KMS-11 (cell line): Measurements from ENCODE around the gene ADGRD1.

ENCODE experiments used
- H2AFZ ChIP-seq: fragments of 200-600 bp; sonication (generic); 2 replicates; pipeline ENCODE4 v1.6.1; 2016; ENCODE audit warnings: antibody characterized with exemption, mixed run types, low read depth
- H3K27ac ChIP-seq: fragments of 200-600 bp; sonication (generic); 2 replicates; pipeline ENCODE4 v1.6.1; 2016; ENCODE audit warnings: mild to moderate bottlenecking, mixed run types
- H3K27me3 ChIP-seq: fragments of 200-600 bp; sonication (generic); 2 replicates; pipeline ENCODE4 v1.6.1; 2017; ENCODE audit warnings: mild to moderate bottlenecking, low read depth, mixed run types, moderate library complexity; ENCODE audit not compliant: insufficient read depth
- H3K36me3 ChIP-seq: fragments of 200-600 bp; sonication (generic); 2 replicates; pipeline ENCODE4 v1.6.1; 2017; ENCODE audit warnings: mild to moderate bottlenecking, mixed run types; ENCODE audit not compliant: insufficient read depth
- H3K4me1 ChIP-seq: fragments of 200-600 bp; sonication (generic); 2 replicates; pipeline ENCODE4 v1.6.1; 2016; ENCODE audit warnings: mild to moderate bottlenecking, low read depth, mixed run types; ENCODE audit not compliant: poor library complexity, severe bottlenecking
- H3K4me2 ChIP-seq: fragments of 200-600 bp; sonication (generic); 2 replicates; pipeline ENCODE4 v1.7.0; 2016; ENCODE audit warnings: mild to moderate bottlenecking, mixed run types
- H3K4me3 ChIP-seq: fragments of 200-600 bp; sonication (generic); IDR thresholded peaks from 2 replicates; pipeline ENCODE4 v1.6.1; 2017; ENCODE audit warnings: low read depth, low read length, mixed read lengths; ENCODE audit not compliant: insufficient read depth
- H3K79me2 ChIP-seq: fragments of 200-600 bp; sonication (generic); 2 replicates; pipeline ENCODE4 v1.6.1; 2016; ENCODE audit warnings: low read depth, mixed run types; ENCODE audit not compliant: insufficient read depth
- H3K9ac ChIP-seq: fragments of 200-600 bp; sonication (generic); 2 replicates; pipeline ENCODE4 v1.6.1; 2016; ENCODE audit warnings: mild to moderate bottlenecking, mixed run types
- H4K20me1 ChIP-seq: fragments of 200-600 bp; sonication (generic); 2 replicates; pipeline ENCODE4 v1.6.1; 2016; ENCODE audit warnings: mild to moderate bottlenecking, mixed run types; ENCODE audit not compliant: insufficient read depth
- CTCF ChIP-seq: fragments of 200-600 bp; sonication (generic); conservative IDR thresholded peaks from 2 replicates; pipeline ENCODE4 v1.6.1; 2017; ENCODE audit warnings: low read depth, mild to moderate bottlenecking, antibody characterized with exemption, low read length, moderate library complexity, mixed read lengths

The ADGRD1 gene

GRCh38 chr12:131112021-131112420 is 158.3 kb downstream of the ADGRD1 start:
- H3K27me3 ChIP-seq, result no peaks in the 10 kb centered on the region

GRCh38 chr12:131112700-131113290 is 159.1 kb downstream of the ADGRD1 start:
- Histone ChIP-seq H3K36me3 (no peaks in the 10 kb centered on the region), H3K79me2 (no peaks in the 10 kb centered on the region), H3K4me3 (no peak overlapping the region), H4K20me1 (no peaks in the 10 kb centered on the region), H3K27ac (no peak overlapping the region), H3K27me3 (no peaks in the 10 kb centered on the region), H3K9ac (no peak overlapping the region), H2AFZ (no peak overlapping the region), H3K4me2 (no peak overlapping the region), H3K4me1 (no peaks in the 10 kb centered on the region)
- TF ChIP-seq CTCF, result no peak

More at GRCh38 chr12:131112021-131112420, 158.3 kb downstream of the ADGRD1 start:
- Histone ChIP-seq H3K9ac (no peak overlapping the region), H3K27ac (no peak overlapping the region), H3K79me2 (no peaks in the 10 kb centered on the region), H3K4me3 (no peak overlapping the region), H3K36me3 (no peaks in the 10 kb centered on the region), H2AFZ (no peak overlapping the region), H3K4me1 (no peaks in the 10 kb centered on the region), H3K4me2 (no peak overlapping the region), H4K20me1 (no peaks in the 10 kb centered on the region)
- TF ChIP-seq CTCF, result no peak

GRCh38 chr12:131113568-131114270 is 160.0 kb downstream of the ADGRD1 start:
- Histone ChIP-seq H3K36me3 (no peaks in the 10 kb centered on the region), H3K9ac (no peak overlapping the region), H3K27ac (no peak overlapping the region), H2AFZ (no peak overlapping the region), H3K4me2 (no peak overlapping the region), H3K27me3 (no peaks in the 10 kb centered on the region), H3K79me2 (no peaks in the 10 kb centered on the region), H3K4me3 (no peak overlapping the region), H4K20me1 (no peaks in the 10 kb centered on the region), H3K4me1 (no peaks in the 10 kb centered on the region)
- no peak for TF ChIP-seq CTCF

GRCh38 chr12:131114271-131114670 is 160.6 kb downstream of the ADGRD1 start:
- no peak overlapping the region for H3K9ac ChIP-seq
- no peaks in the 10 kb centered on the region for H3K27me3 ChIP-seq
- TF ChIP-seq CTCF, result no peak

More at GRCh38 chr12:131114271-131114670, 160.6 kb downstream of the ADGRD1 start:
- Histone ChIP-seq H4K20me1 (no peaks in the 10 kb centered on the region), H3K36me3 (no peaks in the 10 kb centered on the region), H3K4me3 (no peak overlapping the region), H3K4me2 (no peak overlapping the region), H3K79me2 (no peaks in the 10 kb centered on the region), H2AFZ (no peak overlapping the region), H3K4me1 (no peaks in the 10 kb centered on the region), H3K27ac (no peak overlapping the region)
